Upper lobe of left lung (tissue), 4 donors: ENCODE data around the gene MACROD2.

ENCODE experiments used
- POLR2A ChIP-seq, 4 donors: fragments of 450-650 bp; IDR thresholded peaks; one replicate each; pipeline ENCODE4 v1.5.1; 2016 to 2017; ENCODE audit warnings: antibody characterized with exemption in 4 of 4, mild to moderate bottlenecking in 2 of 4
- POLR2AphosphoS5 ChIP-seq, 2 donors: sonication (generic); formaldehyde crosslinking; IDR thresholded peaks; one replicate each; pipeline ENCODE4 v1.5.1; 2017; ENCODE audit warnings: antibody characterized with exemption in 2 of 2
- TF ChIP-seq, protein P1 (sequence below), 6 experiments: fragments of 450-650 bp in 4 of 6; fragments of 200-600 bp in 2 of 6; sonication (generic) in 2 of 6; IDR thresholded peaks; one replicate each; pipeline ENCODE4 v1.5.1; 2016 to 2019; ENCODE audit warnings: antibody characterized with exemption in 6 of 6

DNA sequence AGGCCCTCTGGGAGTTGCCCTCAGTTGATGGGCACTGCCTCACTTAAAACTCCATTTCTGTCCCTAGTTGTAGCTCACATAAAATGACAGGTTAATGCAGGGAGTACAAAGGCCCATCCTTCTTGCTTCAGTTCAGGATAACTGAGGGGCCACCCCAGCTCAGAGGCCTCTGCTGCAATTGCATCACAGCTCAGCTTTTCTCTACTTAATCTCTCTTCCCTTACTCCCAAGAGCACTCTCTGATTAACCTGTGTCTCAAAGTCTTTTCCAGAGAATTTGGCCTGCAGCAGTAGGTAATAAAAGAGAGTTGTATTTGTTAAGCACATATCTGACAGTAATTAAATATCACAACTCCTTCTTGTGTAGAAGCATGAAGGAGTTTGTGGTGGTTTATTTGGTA, 383.0 kb downstream of the MACROD2 start:
- TF ChIP-seq, protein P1, sequence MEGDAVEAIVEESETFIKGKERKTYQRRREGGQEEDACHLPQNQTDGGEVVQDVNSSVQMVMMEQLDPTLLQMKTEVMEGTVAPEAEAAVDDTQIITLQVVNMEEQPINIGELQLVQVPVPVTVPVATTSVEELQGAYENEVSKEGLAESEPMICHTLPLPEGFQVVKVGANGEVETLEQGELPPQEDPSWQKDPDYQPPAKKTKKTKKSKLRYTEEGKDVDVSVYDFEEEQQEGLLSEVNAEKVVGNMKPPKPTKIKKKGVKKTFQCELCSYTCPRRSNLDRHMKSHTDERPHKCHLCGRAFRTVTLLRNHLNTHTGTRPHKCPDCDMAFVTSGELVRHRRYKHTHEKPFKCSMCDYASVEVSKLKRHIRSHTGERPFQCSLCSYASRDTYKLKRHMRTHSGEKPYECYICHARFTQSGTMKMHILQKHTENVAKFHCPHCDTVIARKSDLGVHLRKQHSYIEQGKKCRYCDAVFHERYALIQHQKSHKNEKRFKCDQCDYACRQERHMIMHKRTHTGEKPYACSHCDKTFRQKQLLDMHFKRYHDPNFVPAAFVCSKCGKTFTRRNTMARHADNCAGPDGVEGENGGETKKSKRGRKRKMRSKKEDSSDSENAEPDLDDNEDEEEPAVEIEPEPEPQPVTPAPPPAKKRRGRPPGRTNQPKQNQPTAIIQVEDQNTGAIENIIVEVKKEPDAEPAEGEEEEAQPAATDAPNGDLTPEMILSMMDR (IDR thresholded peaks at IDR 0.05) = no peak
- TF ChIP-seq POLR2AphosphoS5 (IDR thresholded peaks at IDR 0.05) (no peak), POLR2A (IDR thresholded peaks at IDR 0.05) (no peak)
